Small intestine (tissue), 7 donors: Measurements from ENCODE around the gene LEMD1. TPM values are rescaled to one million over a fixed set of nuclear protein-coding genes. Genes with fewer than 3 reads are reported as not detected.

Experiments used
- DNase-seq, 2 donors: peaks; one replicate each; pipeline versions ENCODE4 v3.0.0 to v3.0.0-alpha.2; 2013
- FAIRE-seq: peaks from 2 replicates; lab custom pipeline; 2012; peaks lifted over from hg19 to GRCh38; lab: Jason Lieb, UNC
- H3K27ac ChIP-seq, 3 donors: one replicate each; pipeline ENCODE4 v1.5.1; 2013; ENCODE audit warnings: low read length in 2 of 3, mild to moderate bottlenecking in 2 of 3, control low read depth in 1 of 3, inconsistent platforms in 1 of 3, low read depth in 1 of 3, moderate library complexity in 1 of 3
- H3K27me3 ChIP-seq, 3 donors: one replicate each; pipeline ENCODE4 v1.6.1; 2013; ENCODE audit warnings: low read length in 3 of 3, inconsistent platforms in 1 of 3; ENCODE audit not compliant: control insufficient read depth in 3 of 3, insufficient read depth in 3 of 3
- H3K36me3 ChIP-seq, 3 donors: one replicate each; pipeline ENCODE4 v1.6.1; 2013; ENCODE audit warnings: low read length in 3 of 3, inconsistent platforms in 1 of 3, low read depth in 1 of 3, mild to moderate bottlenecking in 1 of 3, moderate library complexity in 1 of 3; ENCODE audit not compliant: control insufficient read depth in 3 of 3, insufficient read depth in 2 of 3
- H3K4me1 ChIP-seq, 3 donors: one replicate each; pipeline ENCODE4 v1.6.1; 2013; ENCODE audit warnings: low read length in 2 of 3, inconsistent platforms in 1 of 3, low read depth in 1 of 3, mild to moderate bottlenecking in 1 of 3, moderate library complexity in 1 of 3; ENCODE audit not compliant: control insufficient read depth in 3 of 3, insufficient read depth in 2 of 3
- H3K4me3 ChIP-seq, 3 donors: one replicate each; pipeline ENCODE4 v1.5.1; 2013; ENCODE audit warnings: low read length in 3 of 3, control low read depth in 1 of 3, inconsistent platforms in 1 of 3, low read depth in 1 of 3, mild to moderate bottlenecking in 1 of 3, moderate library complexity in 1 of 3
- H3K9me3 ChIP-seq, 2 donors: one replicate each; pipeline ENCODE4 v1.6.1; 2013; ENCODE audit warnings: low read depth in 1 of 2, low read length in 1 of 2; ENCODE audit not compliant: control insufficient read depth in 2 of 2, insufficient read depth in 1 of 2
- WGBS, 3 donors: extraction: QIAGEN DNeasy Blood & Tissue Kit; methylation state at CpG; one replicate each; pipeline ENCODE4 v1.1.7; 2013; 5-methylcytosine and 5-hydroxymethylcytosine counted together
- polyA plus RNA-seq, 4 donors: library from polyadenylated mRNA; stranded (reverse) in 3 of 4; unstranded in 1 of 4; fragments of 200-250 nt in 3 of 4; fragments of 120-200 nt in 1 of 4; gene quantifications; one replicate each; pipeline versions ENCODE4 v1.2.1 to v1.2.3, GENCODE V29; 2013
- donor health status: healthy with polysubstance abuse.
- donor health status: control.
- donor health status: control.
- donor health status: Bipolar disorder and iron deficiency.
- donor health status: healthy.

LEMD1 gene
- polyA plus RNA-seq, 4 donors = 0.34 to 3.8 (median 0.79) TPM

- Histone ChIP-seq H3K4me3 (no peak overlapping the region), H3K9me3 (no peaks in the 10 kb centered on the region), H3K36me3 (peaks cover 0 to 8% (median 0%) of the 10 kb centered on the region in 3 donors), H3K4me1 (peaks cover 14 to 89% (median 18%) of the 10 kb centered on the region in 3 donors), H3K27me3 (no peaks in the 10 kb centered on the region), H3K27ac (no peak overlapping the region)
- WGBS, 3 donors = 69 to 82% (median 80%) methylated on average over 10 of the region's 10 CpGs
- FAIRE-seq (no peak), DNase-seq (no peak)
Observed at GRCh38 chr1:205444300-205444930, 22.6 kb upstream of the LEMD1 start.

- Histone ChIP-seq H3K27ac (peak overlapping the region in 1 of 3 donors; percentile 89), H3K9me3 (no peaks in the 10 kb centered on the region), H3K27me3 (no peaks in the 10 kb centered on the region), H3K4me1 (peaks cover 14 to 89% (median 18%) of the 10 kb centered on the region in 3 donors), H3K4me3 (no peak overlapping the region), H3K36me3 (peaks cover 0 to 8% (median 0%) of the 10 kb centered on the region in 3 donors)
- FAIRE-seq (no peak), DNase-seq (no peak)
- WGBS, 3 donors = 74 to 80% (median 79%) methylated on average over 7 of the region's 7 CpGs
Observed at GRCh38 chr1:205443585-205444299, 21.9 kb upstream of the LEMD1 start.

GRCh38 chr1:205442051-205442725, 20.3 kb upstream of the LEMD1 start:
- Histone ChIP-seq H3K9me3 (no peaks in the 10 kb centered on the region), H3K27me3 (no peaks in the 10 kb centered on the region), H3K4me3 (no peak overlapping the region), H3K36me3 (peaks cover 0 to 8% (median 0%) of the 10 kb centered on the region in 3 donors), H3K4me1 (peaks cover 8 to 81% (median 18%) of the 10 kb centered on the region in 3 donors), H3K27ac (peak overlapping the region; percentile 72 to 93 (median 89))
- no peak for FAIRE-seq
- 35 to 70% (median 50%) methylated on average over 12 of the region's 12 CpGs for WGBS, 3 donors
- DNase-seq = peak; percentile 70 to 88

GRCh38 chr1:205441716-205442050, 19.8 kb upstream of the LEMD1 start:
- 88 to 92% (median 90%) methylated on average over 3 of the region's 3 CpGs for WGBS, 3 donors
- peaks cover 8 to 77% (median 18%) of the 10 kb centered on the region in 3 donors for H3K4me1 ChIP-seq
- no peaks in the 10 kb centered on the region for H3K27me3 ChIP-seq
- H3K4me3 ChIP-seq = no peak overlapping the region
- DNase-seq (no peak), FAIRE-seq (no peak)
- peaks cover 0 to 8% (median 0%) of the 10 kb centered on the region in 3 donors for H3K36me3 ChIP-seq
- no peaks in the 10 kb centered on the region for H3K9me3 ChIP-seq
- peak overlapping the region; percentile 72 to 93 (median 89) for H3K27ac ChIP-seq

- no peak overlapping the region for H3K4me3 ChIP-seq
- peaks cover 0 to 8% (median 0%) of the 10 kb centered on the region in 3 donors for H3K36me3 ChIP-seq
- H3K9me3 ChIP-seq = no peaks in the 10 kb centered on the region
- peaks cover 8 to 75% (median 18%) of the 10 kb centered on the region in 3 donors for H3K4me1 ChIP-seq
- H3K27me3 ChIP-seq = peaks cover 0 to 1% (median 0%) of the 10 kb centered on the region in 3 donors
- no peak for DNase-seq
- 14 to 48% (median 29%) methylated on average over 6 of the region's 6 CpGs for WGBS, 3 donors
- H3K27ac ChIP-seq = peak overlapping the region; percentile 66 to 93 (median 89)
- no peak for FAIRE-seq
Observed at GRCh38 chr1:205441318-205441633, 19.4 kb upstream of the LEMD1 start.

GRCh38 chr1:205440476-205441317, 18.8 kb upstream of the LEMD1 start:
- H3K27me3 ChIP-seq = peaks cover 0 to 7% (median 0%) of the 10 kb centered on the region in 3 donors
- H3K27ac ChIP-seq = peak overlapping the region; percentile 85 to 93 (median 89)
- peak overlapping the region in 1 of 3 donors; percentile 26 for H3K4me3 ChIP-seq
- WGBS, 3 donors = 26 to 39% (median 29%) methylated on average over 14 to 15 of the region's 15 CpGs
- H3K4me1 ChIP-seq = peaks cover 8 to 74% (median 18%) of the 10 kb centered on the region in 3 donors
- H3K36me3 ChIP-seq = peaks cover 0 to 8% (median 0%) of the 10 kb centered on the region in 3 donors
- no peaks in the 10 kb centered on the region for H3K9me3 ChIP-seq
- DNase-seq = peak; percentile 94 to 98
- FAIRE-seq = no peak

- no peak for FAIRE-seq
Observed at GRCh38 chr1:205440121-205440475, 18.2 kb upstream of the LEMD1 start.

More at GRCh38 chr1:205440121-205440475, 18.2 kb upstream of the LEMD1 start:
- no peak for DNase-seq
- Histone ChIP-seq H3K27ac (peak overlapping the region in 2 of 3 donors; percentile 89 to 93), H3K9me3 (no peaks in the 10 kb centered on the region), H3K4me3 (no peak overlapping the region), H3K4me1 (peaks cover 8 to 72% (median 18%) of the 10 kb centered on the region in 3 donors), H3K27me3 (peaks cover 0 to 12% (median 0%) of the 10 kb centered on the region in 3 donors), H3K36me3 (peaks cover 0 to 3% (median 0%) of the 10 kb centered on the region in 3 donors)
- 60 to 76% (median 65%) methylated on average over 4 to 5 of the region's 5 CpGs for WGBS, 3 donors
